Kidney epithelial cell (primary cell): ENCODE measurements around the gene GRID2. TPM values are rescaled to one million over a fixed set of nuclear protein-coding genes. Genes with fewer than 3 reads are reported as not detected.

Source experiments
- DNase-seq: peaks from one replicate; pipeline ENCODE4 v3.0.0-alpha.2; 2010; ENCODE audit warnings: low read depth
- H3K27me3 ChIP-seq: 2 replicates; pipeline ENCODE4 v1.6.0; 2011; ENCODE audit warnings: low read length; ENCODE audit not compliant: control insufficient read depth, insufficient read depth
- H3K36me3 ChIP-seq: 2 replicates; pipeline ENCODE4 v1.5.1; 2011; ENCODE audit warnings: low read length; ENCODE audit not compliant: control insufficient read depth, insufficient read depth
- H3K4me3 ChIP-seq: 2 replicates; pipeline ENCODE4 v1.5.1; 2011; ENCODE audit warnings: low read depth, mild to moderate bottlenecking, control low read depth, low read length
- total RNA-seq: library from RNA; depleted of rRNA; stranded (reverse); fragments of >200 nt; gene quantifications from 2 replicates; pipeline ENCODE4 v1.2.3, GENCODE V29; 2015
- TF ChIP-seq, protein P1 (sequence below): IDR thresholded peaks from 2 replicates; pipeline ENCODE4 v1.5.1; 2011; ENCODE audit warnings: mild to moderate bottlenecking, moderate library complexity, low read length, control low read depth, inconsistent platforms; ENCODE audit not compliant: insufficient read depth, poor library complexity, severe bottlenecking

GRID2 gene
- total RNA-seq, 1 donor from 2014 or later = not detected

- TF ChIP-seq, protein P1, sequence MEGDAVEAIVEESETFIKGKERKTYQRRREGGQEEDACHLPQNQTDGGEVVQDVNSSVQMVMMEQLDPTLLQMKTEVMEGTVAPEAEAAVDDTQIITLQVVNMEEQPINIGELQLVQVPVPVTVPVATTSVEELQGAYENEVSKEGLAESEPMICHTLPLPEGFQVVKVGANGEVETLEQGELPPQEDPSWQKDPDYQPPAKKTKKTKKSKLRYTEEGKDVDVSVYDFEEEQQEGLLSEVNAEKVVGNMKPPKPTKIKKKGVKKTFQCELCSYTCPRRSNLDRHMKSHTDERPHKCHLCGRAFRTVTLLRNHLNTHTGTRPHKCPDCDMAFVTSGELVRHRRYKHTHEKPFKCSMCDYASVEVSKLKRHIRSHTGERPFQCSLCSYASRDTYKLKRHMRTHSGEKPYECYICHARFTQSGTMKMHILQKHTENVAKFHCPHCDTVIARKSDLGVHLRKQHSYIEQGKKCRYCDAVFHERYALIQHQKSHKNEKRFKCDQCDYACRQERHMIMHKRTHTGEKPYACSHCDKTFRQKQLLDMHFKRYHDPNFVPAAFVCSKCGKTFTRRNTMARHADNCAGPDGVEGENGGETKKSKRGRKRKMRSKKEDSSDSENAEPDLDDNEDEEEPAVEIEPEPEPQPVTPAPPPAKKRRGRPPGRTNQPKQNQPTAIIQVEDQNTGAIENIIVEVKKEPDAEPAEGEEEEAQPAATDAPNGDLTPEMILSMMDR = no peak
- Histone ChIP-seq H3K4me3 (no peak overlapping the region), H3K27me3 (no peaks in the 10 kb centered on the region), H3K36me3 (no peaks in the 10 kb centered on the region)
- DNase-seq = no peak
Measured at GRCh38 chr4:92679149-92679548, 375.4 kb downstream of the GRID2 start.

- H3K27me3 ChIP-seq = no peaks in the 10 kb centered on the region
- H3K4me3 ChIP-seq = no peak overlapping the region
- TF ChIP-seq, protein P1 = no peak
Measured at GRCh38 chr4:92714640-92715039, 410.9 kb downstream of the GRID2 start.

DNA sequence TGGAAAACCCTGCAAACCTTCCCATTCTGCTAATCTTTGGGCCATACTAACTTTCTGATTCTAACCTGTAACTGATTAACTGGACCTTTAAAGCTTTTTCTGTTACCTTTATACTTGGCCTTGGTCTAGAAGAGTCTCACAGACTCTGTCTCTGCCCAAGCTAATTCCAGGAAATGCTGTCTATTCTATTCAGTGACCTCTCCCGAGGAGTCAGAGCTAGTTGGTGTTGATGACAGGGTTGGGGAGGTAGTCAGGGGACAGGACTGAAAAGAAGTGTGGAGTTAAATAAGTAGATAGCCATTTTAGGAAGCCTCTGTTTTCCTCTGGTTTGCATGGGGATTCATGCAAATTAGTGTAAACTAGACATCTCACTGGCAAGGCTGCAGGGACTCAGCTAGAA lies 429.5 kb downstream of the GRID2 start:
- no peak overlapping the region for H3K4me3 ChIP-seq
- no peaks in the 10 kb centered on the region for H3K36me3 ChIP-seq
- TF ChIP-seq, protein P1 = no peak
- H3K27me3 ChIP-seq = no peaks in the 10 kb centered on the region
- no peak for DNase-seq

More at GRCh38 chr4:92714640-92715039, 410.9 kb downstream of the GRID2 start:
- no peaks in the 10 kb centered on the region for H3K36me3 ChIP-seq
- DNase-seq = no peak

DNA sequence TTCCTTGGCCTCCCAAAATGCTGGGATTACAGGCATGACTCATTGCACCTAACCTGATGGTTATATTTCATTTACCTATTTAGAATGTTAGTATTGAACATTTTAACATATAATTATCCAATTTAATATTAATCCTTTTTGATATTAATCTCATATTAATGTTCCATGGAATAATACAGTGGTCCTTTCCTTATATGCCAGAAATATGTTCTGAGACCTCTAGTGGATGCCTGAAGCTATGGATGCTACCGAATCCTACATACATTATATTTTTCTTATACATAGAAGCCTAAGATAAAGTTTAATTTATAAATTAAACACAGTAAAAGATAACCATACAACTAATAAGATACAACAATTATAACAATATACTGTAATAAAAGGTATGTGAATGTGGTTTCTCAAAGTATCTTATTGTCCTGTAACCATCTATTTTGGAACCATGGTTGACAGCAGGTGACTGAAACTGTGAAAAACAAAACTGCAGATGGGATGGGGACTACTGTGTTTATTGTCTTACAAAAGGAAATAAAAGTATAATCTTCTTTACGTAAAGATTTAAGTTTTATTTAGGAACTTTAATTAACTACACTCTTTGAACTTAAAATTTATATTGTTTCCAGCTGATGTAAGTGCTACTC lies 431.4 kb downstream of the GRID2 start:
- H3K27me3 ChIP-seq = no peaks in the 10 kb centered on the region
- TF ChIP-seq, protein P1 = no peak
- H3K36me3 ChIP-seq = no peaks in the 10 kb centered on the region
- DNase-seq = no peak
- H3K4me3 ChIP-seq = no peak overlapping the region

DNA sequence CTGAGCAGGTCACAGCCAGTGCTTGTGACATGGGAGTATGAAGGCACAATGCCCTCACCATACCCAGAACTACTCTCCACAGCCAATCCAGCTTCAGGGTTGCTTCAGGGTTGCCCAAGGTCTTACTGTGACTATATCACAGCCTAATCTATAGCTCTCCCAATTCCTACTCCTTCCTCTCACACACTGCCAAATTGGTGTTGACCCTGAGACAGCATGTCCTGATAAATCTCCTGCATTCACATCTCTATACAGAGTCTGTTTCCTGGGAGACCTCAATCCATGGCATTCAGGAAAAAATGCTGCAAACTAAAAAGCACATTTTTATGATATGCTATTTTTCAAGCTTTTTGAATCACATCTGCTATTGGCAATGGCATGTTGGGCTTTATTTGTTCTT lies 456.7 kb downstream of the GRID2 start:
- Histone ChIP-seq H3K36me3 (no peaks in the 10 kb centered on the region), H3K4me3 (no peak overlapping the region), H3K27me3 (no peaks in the 10 kb centered on the region)
- no peak for DNase-seq
- TF ChIP-seq, protein P1 = no peak

- TF ChIP-seq, protein P1 = no peak
- Histone ChIP-seq H3K27me3 (no peaks in the 10 kb centered on the region), H3K4me3 (no peak overlapping the region), H3K36me3 (no peaks in the 10 kb centered on the region)
- no peak for DNase-seq
Measured at GRCh38 chr4:92776080-92776479, 472.3 kb downstream of the GRID2 start.
